Measurements from ENCODE around the gene TNRC6B.

TNRC6B gene

DNA sequence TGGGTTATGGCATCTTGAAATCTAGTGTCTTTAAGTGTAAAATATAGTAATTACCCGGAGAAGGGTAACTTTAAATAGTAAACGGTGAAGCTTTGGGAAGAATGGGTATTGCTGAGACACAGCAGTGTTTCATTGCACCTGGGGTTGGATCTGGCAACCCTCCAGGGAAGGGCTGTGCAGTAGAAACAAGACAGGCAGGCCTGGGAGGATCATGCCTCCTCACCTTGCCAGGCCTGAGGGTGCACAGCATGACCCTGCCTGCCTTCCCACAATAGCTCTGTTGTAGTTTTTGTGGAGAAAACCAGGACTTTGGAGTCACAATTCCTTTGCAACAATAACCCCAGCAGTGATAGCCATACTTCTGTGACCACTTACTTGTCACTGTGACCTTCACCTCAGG lies 104.0 kb downstream of the TNRC6B start:
- Histone ChIP-seq H3K4me3 (ENCODE audit: low read length in 2 of 2) (no peak overlapping the region), H3K27ac (ENCODE audit: low read length) (no peak overlapping the region), H3K36me3 (ENCODE audit: control insufficient read depth in 2 of 2, insufficient read depth in 2 of 2, low read length in 2 of 2) (peaks cover 18 to 36% of the 10 kb centered on the region in 2 donors)

GRCh38 chr22:40285513-40285912 lies 107.8 kb downstream of the TNRC6B start:
- peaks cover 41 to 43% of the 10 kb centered on the region in 2 donors for H3K36me3 ChIP-seq (ENCODE audit: control insufficient read depth in 2 of 2, insufficient read depth in 2 of 2, low read length in 2 of 2)
- H3K27me3 ChIP-seq (ENCODE audit: control insufficient read depth in 1 of 2, insufficient read depth in 2 of 2, low read length in 2 of 2) = no peaks in the 10 kb centered on the region
- H3K4me1 ChIP-seq (ENCODE audit: control insufficient read depth, insufficient read depth, low read length) = no peaks in the 10 kb centered on the region
- no peak overlapping the region for H3K9ac ChIP-seq (ENCODE audit: low read length in 2 of 2)
- H3K9me3 ChIP-seq (ENCODE audit: control insufficient read depth in 2 of 2, low read length in 2 of 2) = no peaks in the 10 kb centered on the region
- H3K4me3 ChIP-seq (ENCODE audit: low read length in 2 of 2) = no peak overlapping the region
- H3K27ac ChIP-seq (ENCODE audit: low read length) = no peak overlapping the region

More for the DNA sequence above, 104.0 kb downstream of the TNRC6B start:
- no peaks in the 10 kb centered on the region for H3K9me3 ChIP-seq (ENCODE audit: control insufficient read depth in 2 of 2, low read length in 2 of 2)
- H3K4me1 ChIP-seq (ENCODE audit: control insufficient read depth, insufficient read depth, low read length) = peaks cover 3% of the 10 kb centered on the region
- no peaks in the 10 kb centered on the region for H3K27me3 ChIP-seq (ENCODE audit: control insufficient read depth in 1 of 2, insufficient read depth in 2 of 2, low read length in 2 of 2)
- H3K9ac ChIP-seq (ENCODE audit: low read length in 2 of 2) = no peak overlapping the region

GRCh38 chr22:40289991-40290459 lies 112.3 kb downstream of the TNRC6B start:
- H3K27ac ChIP-seq (ENCODE audit: low read length) = no peak overlapping the region
- H3K36me3 ChIP-seq (ENCODE audit: control insufficient read depth in 2 of 2, insufficient read depth in 2 of 2, low read length in 2 of 2) = peaks cover 43 to 53% of the 10 kb centered on the region in 2 donors
- no peaks in the 10 kb centered on the region for H3K9me3 ChIP-seq (ENCODE audit: control insufficient read depth in 2 of 2, low read length in 2 of 2)
- no peak overlapping the region for H3K4me3 ChIP-seq (ENCODE audit: low read length in 2 of 2)
- no peaks in the 10 kb centered on the region for H3K4me1 ChIP-seq (ENCODE audit: control insufficient read depth, insufficient read depth, low read length)
- no peak overlapping the region for H3K9ac ChIP-seq (ENCODE audit: low read length in 2 of 2)
- no peaks in the 10 kb centered on the region for H3K27me3 ChIP-seq (ENCODE audit: control insufficient read depth in 1 of 2, insufficient read depth in 2 of 2, low read length in 2 of 2)

DNA sequence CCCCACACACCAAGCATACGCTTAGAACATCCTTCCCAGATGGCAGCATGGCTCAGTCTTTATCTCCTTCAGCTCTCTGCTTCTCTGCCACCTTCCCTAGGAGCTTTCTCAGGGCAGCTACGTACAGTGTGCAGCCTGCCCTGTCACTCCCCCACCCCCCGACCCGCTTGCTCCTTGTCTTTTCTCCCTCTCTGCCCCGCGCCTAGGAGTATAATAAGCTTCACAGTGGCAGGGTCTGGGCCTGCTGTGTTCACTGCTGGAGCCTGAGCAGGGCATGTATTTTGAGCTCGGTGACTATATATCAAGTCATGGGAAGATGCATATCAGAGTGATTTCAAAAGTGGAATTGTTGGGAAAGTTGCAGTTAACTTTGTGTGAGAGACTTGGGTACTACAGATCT lies 112.8 kb downstream of the TNRC6B start:
- peaks cover 42 to 51% of the 10 kb centered on the region in 2 donors for H3K36me3 ChIP-seq (ENCODE audit: control insufficient read depth in 2 of 2, insufficient read depth in 2 of 2, low read length in 2 of 2)
- no peak overlapping the region for H3K4me3 ChIP-seq (ENCODE audit: low read length in 2 of 2)
- no peaks in the 10 kb centered on the region for H3K9me3 ChIP-seq (ENCODE audit: control insufficient read depth in 2 of 2, low read length in 2 of 2)
- no peaks in the 10 kb centered on the region for H3K4me1 ChIP-seq (ENCODE audit: control insufficient read depth, insufficient read depth, low read length)
- H3K27me3 ChIP-seq (ENCODE audit: control insufficient read depth in 1 of 2, insufficient read depth in 2 of 2, low read length in 2 of 2) = no peaks in the 10 kb centered on the region
- H3K27ac ChIP-seq (ENCODE audit: low read length) = no peak overlapping the region
- no peak overlapping the region for H3K9ac ChIP-seq (ENCODE audit: low read length in 2 of 2)

- peaks cover 21 to 22% of the 10 kb centered on the region in 2 donors for H3K36me3 ChIP-seq (ENCODE audit: control insufficient read depth in 2 of 2, insufficient read depth in 2 of 2, low read length in 2 of 2)
Measured at GRCh38 chr22:40294696-40295095, 117.0 kb downstream of the TNRC6B start.

GRCh38 chr22:40300316-40300715 lies 122.6 kb downstream of the TNRC6B start:
- Histone ChIP-seq H3K36me3 (ENCODE audit: control insufficient read depth in 2 of 2, insufficient read depth in 2 of 2, low read length in 2 of 2) (peaks cover 24 to 34% of the 10 kb centered on the region in 2 donors), H3K9ac (ENCODE audit: low read length in 2 of 2) (no peak overlapping the region)

More at GRCh38 chr22:40294696-40295095, 117.0 kb downstream of the TNRC6B start:
- Histone ChIP-seq H3K4me1 (ENCODE audit: control insufficient read depth, insufficient read depth, low read length) (no peaks in the 10 kb centered on the region), H3K27me3 (ENCODE audit: control insufficient read depth in 1 of 2, insufficient read depth in 2 of 2, low read length in 2 of 2) (no peaks in the 10 kb centered on the region), H3K9me3 (ENCODE audit: control insufficient read depth in 2 of 2, low read length in 2 of 2) (no peaks in the 10 kb centered on the region), H3K4me3 (ENCODE audit: low read length in 2 of 2) (no peak overlapping the region), H3K9ac (ENCODE audit: low read length in 2 of 2) (no peak overlapping the region), H3K27ac (ENCODE audit: low read length) (no peak overlapping the region)

GRCh38 chr22:40300884-40301672 lies 123.4 kb downstream of the TNRC6B start:
- Histone ChIP-seq H3K27ac (ENCODE audit: low read length) (no peak overlapping the region), H3K27me3 (ENCODE audit: control insufficient read depth in 1 of 2, insufficient read depth in 2 of 2, low read length in 2 of 2) (no peaks in the 10 kb centered on the region), H3K36me3 (ENCODE audit: control insufficient read depth in 2 of 2, insufficient read depth in 2 of 2, low read length in 2 of 2) (peaks cover 24 to 33% of the 10 kb centered on the region in 2 donors), H3K4me1 (ENCODE audit: control insufficient read depth, insufficient read depth, low read length) (no peaks in the 10 kb centered on the region), H3K4me3 (ENCODE audit: low read length in 2 of 2) (no peak overlapping the region), H3K9me3 (ENCODE audit: control insufficient read depth in 2 of 2, low read length in 2 of 2) (no peaks in the 10 kb centered on the region), H3K9ac (ENCODE audit: low read length in 2 of 2) (no peak overlapping the region)

More at GRCh38 chr22:40300316-40300715, 122.6 kb downstream of the TNRC6B start:
- no peak overlapping the region for H3K4me3 ChIP-seq (ENCODE audit: low read length in 2 of 2)
- H3K27ac ChIP-seq (ENCODE audit: low read length) = no peak overlapping the region
- H3K27me3 ChIP-seq (ENCODE audit: control insufficient read depth in 1 of 2, insufficient read depth in 2 of 2, low read length in 2 of 2) = no peaks in the 10 kb centered on the region
- no peaks in the 10 kb centered on the region for H3K9me3 ChIP-seq (ENCODE audit: control insufficient read depth in 2 of 2, low read length in 2 of 2)
- no peaks in the 10 kb centered on the region for H3K4me1 ChIP-seq (ENCODE audit: control insufficient read depth, insufficient read depth, low read length)

DNA sequence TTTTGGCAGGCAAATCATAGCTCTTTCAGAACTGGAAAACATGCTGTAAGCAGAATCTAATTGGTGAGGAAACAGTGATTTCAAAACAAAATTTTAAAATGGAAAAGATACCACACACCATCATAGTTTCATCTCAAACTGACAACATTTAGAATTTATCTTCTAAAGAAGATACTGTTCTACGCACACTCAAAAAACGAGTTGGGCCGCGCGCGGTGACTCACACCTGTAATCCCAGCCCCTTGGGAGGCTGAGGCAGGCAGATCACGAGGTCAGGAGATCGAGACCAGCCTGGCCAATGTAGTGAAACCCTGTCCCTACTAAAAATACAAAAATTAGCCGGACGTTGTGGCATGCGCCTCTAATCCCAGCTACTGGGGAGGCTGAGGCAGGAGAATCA lies 124.4 kb downstream of the TNRC6B start:
- Histone ChIP-seq H3K36me3 (ENCODE audit: control insufficient read depth in 2 of 2, insufficient read depth in 2 of 2, low read length in 2 of 2) (peaks cover 26 to 33% of the 10 kb centered on the region in 2 donors), H3K27ac (ENCODE audit: low read length) (no peak overlapping the region), H3K9ac (ENCODE audit: low read length in 2 of 2) (no peak overlapping the region), H3K4me3 (ENCODE audit: low read length in 2 of 2) (no peak overlapping the region), H3K27me3 (ENCODE audit: control insufficient read depth in 1 of 2, insufficient read depth in 2 of 2, low read length in 2 of 2) (no peaks in the 10 kb centered on the region), H3K9me3 (ENCODE audit: control insufficient read depth in 2 of 2, low read length in 2 of 2) (no peaks in the 10 kb centered on the region), H3K4me1 (ENCODE audit: control insufficient read depth, insufficient read depth, low read length) (peaks cover 2% of the 10 kb centered on the region)

DNA sequence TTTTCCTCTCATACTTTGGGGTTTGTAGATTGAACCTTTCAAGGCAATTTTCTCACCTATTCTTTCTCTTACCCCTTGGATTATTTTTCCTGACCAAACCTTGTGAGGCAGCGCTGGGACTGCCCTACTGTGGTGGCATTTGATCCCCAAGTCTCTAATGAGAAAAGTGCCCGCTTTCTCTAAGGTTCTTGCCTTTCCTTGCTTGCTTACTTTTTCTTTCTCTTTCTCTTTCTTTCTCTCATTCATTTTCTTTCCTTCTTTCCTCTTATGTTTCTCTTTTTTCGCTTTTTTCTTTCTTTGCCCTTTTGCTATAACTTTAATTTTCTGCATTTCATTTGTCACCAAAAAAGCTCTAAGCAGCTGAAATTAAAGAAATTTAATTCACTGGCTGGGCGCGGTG lies 127.9 kb downstream of the TNRC6B start:
- H3K36me3 ChIP-seq (ENCODE audit: control insufficient read depth in 2 of 2, insufficient read depth in 2 of 2, low read length in 2 of 2) = peaks cover 37% of the 10 kb centered on the region in 2 donors
- H3K9ac ChIP-seq (ENCODE audit: low read length in 2 of 2) = no peak overlapping the region
- no peak overlapping the region for H3K27ac ChIP-seq (ENCODE audit: low read length)
- H3K27me3 ChIP-seq (ENCODE audit: control insufficient read depth in 1 of 2, insufficient read depth in 2 of 2, low read length in 2 of 2) = no peaks in the 10 kb centered on the region
- no peaks in the 10 kb centered on the region for H3K9me3 ChIP-seq (ENCODE audit: control insufficient read depth in 2 of 2, low read length in 2 of 2)
- H3K4me3 ChIP-seq (ENCODE audit: low read length in 2 of 2) = no peak overlapping the region
- peaks cover 6% of the 10 kb centered on the region for H3K4me1 ChIP-seq (ENCODE audit: control insufficient read depth, insufficient read depth, low read length)

GRCh38 chr22:40308999-40309573 lies 131.4 kb downstream of the TNRC6B start:
- H3K27ac ChIP-seq (ENCODE audit: low read length) = no peak overlapping the region
- H3K27me3 ChIP-seq (ENCODE audit: control insufficient read depth in 1 of 2, insufficient read depth in 2 of 2, low read length in 2 of 2) = no peaks in the 10 kb centered on the region
- H3K9ac ChIP-seq (ENCODE audit: low read length in 2 of 2) = no peak overlapping the region
- H3K9me3 ChIP-seq (ENCODE audit: control insufficient read depth in 2 of 2, low read length in 2 of 2) = no peaks in the 10 kb centered on the region
- H3K4me3 ChIP-seq (ENCODE audit: low read length in 2 of 2) = no peak overlapping the region
- H3K36me3 ChIP-seq (ENCODE audit: control insufficient read depth in 2 of 2, insufficient read depth in 2 of 2, low read length in 2 of 2) = peaks cover 32 to 39% of the 10 kb centered on the region in 2 donors
- H3K4me1 ChIP-seq (ENCODE audit: control insufficient read depth, insufficient read depth, low read length) = peaks cover 6% of the 10 kb centered on the region

GRCh38 chr22:40309631-40310030 lies 131.9 kb downstream of the TNRC6B start:
- Histone ChIP-seq H3K9ac (ENCODE audit: low read length in 2 of 2) (no peak overlapping the region), H3K9me3 (ENCODE audit: control insufficient read depth in 2 of 2, low read length in 2 of 2) (no peaks in the 10 kb centered on the region), H3K36me3 (ENCODE audit: control insufficient read depth in 2 of 2, insufficient read depth in 2 of 2, low read length in 2 of 2) (peaks cover 38 to 43% of the 10 kb centered on the region in 2 donors), H3K4me3 (ENCODE audit: low read length in 2 of 2) (no peak overlapping the region), H3K4me1 (ENCODE audit: control insufficient read depth, insufficient read depth, low read length) (peaks cover 6% of the 10 kb centered on the region), H3K27ac (ENCODE audit: low read length) (no peak overlapping the region), H3K27me3 (ENCODE audit: control insufficient read depth in 1 of 2, insufficient read depth in 2 of 2, low read length in 2 of 2) (no peaks in the 10 kb centered on the region)

Data from stomach smooth muscle (tissue), 2 donors.